Measurements from ENCODE around the gene NEBL. TPM values are rescaled to one million over a fixed set of nuclear protein-coding genes. Genes with fewer than 3 reads are reported as not detected.
"Not testable (repeated sequence)": the region's sequence is repeated elsewhere in the genome, so short reads cannot be mapped to it uniquely, and the experiment has no call there.

NEBL gene, protein sequence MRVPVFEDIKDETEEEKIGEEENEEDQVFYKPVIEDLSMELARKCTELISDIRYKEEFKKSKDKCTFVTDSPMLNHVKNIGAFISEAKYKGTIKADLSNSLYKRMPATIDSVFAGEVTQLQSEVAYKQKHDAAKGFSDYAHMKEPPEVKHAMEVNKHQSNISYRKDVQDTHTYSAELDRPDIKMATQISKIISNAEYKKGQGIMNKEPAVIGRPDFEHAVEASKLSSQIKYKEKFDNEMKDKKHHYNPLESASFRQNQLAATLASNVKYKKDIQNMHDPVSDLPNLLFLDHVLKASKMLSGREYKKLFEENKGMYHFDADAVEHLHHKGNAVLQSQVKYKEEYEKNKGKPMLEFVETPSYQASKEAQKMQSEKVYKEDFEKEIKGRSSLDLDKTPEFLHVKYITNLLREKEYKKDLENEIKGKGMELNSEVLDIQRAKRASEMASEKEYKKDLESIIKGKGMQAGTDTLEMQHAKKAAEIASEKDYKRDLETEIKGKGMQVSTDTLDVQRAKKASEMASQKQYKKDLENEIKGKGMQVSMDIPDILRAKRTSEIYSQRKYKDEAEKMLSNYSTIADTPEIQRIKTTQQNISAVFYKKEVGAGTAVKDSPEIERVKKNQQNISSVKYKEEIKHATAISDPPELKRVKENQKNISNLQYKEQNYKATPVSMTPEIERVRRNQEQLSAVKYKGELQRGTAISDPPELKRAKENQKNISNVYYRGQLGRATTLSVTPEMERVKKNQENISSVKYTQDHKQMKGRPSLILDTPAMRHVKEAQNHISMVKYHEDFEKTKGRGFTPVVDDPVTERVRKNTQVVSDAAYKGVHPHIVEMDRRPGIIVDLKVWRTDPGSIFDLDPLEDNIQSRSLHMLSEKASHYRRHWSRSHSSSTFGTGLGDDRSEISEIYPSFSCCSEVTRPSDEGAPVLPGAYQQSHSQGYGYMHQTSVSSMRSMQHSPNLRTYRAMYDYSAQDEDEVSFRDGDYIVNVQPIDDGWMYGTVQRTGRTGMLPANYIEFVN
- 37.2 TPM for total RNA-seq

DNA sequence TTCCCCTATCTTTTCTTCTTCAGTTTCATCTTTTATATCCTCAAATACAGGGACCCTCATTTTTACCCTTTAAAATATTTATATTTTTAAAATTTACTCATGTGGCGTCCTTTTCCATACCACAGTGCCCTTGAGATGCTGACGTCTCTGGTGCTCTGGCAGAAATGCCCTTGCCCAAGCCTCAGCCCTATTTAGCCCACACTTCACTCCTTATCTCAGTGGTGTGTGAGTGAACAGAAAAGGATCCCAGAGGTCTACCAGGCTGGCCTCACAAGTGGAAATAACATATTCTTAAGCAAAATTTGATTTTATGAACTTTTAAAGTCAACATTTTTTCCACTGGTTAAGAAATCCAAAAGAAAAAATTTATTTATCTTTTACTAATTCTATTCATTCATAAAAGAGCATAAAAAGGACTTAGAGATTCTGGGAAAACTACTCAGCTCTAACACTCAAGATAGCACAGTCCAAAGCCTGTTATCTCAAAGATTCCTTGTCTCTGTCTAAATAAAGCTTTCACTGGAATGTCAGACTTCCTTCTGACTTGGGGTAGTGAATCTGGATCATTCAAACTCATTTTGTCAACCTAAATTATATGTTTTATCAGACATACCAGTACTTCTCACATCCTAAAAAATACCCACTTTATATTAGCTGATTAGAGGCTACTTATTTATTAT lies at the start of gene NEBL:
Gene NEBL (minus strand): TSS at position 166 of the 680 bp plus-strand sequence. CDS start 106 bp downstream, at position 60.
- intact Hi-C loops (cut with DNase I), result no loop called here
- no peak for ATAC-seq
- DNase-seq (ENCODE audit: low spot score), result no peak

DNA sequence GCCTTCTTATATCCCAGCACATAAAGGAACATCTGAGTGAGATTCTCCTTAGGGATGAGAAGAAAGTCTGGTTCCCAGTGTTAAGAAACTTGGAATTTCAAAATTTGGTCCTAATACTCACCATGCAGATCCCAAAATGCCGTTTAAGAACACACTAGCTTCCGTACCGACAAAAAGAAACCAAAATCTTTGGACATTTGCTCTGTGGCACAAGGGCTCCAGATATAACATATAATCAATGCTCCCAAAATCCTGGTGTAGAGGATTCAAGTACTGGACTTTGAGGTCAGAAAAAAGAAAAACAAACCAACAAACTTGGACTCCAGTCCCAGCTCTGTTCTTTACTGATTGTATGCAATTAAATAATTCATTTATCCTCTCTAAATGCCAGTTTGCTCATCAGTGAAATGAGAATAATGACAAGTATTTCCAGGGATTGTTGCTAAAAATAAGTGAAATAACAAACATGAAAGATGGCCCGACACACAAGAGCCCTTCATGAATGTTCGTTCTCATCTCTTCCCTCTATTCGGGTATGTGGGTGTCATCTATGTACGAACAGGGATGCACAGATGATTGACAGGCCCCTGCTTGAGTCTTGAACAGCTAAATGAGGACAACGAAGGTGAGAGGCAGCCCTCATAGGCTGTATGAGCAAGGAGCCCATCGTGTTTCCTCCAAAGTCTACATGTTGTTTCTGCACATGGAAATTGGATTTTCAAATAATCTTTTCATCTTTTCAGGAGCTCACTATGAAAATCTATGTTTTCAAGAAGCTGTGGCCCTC lies 48.6 kb upstream of the NEBL start:
- intact Hi-C loops (cut with DNase I), result no loop called here
- no peak for DNase-seq (ENCODE audit: low spot score)
- no peak for ATAC-seq

DNA sequence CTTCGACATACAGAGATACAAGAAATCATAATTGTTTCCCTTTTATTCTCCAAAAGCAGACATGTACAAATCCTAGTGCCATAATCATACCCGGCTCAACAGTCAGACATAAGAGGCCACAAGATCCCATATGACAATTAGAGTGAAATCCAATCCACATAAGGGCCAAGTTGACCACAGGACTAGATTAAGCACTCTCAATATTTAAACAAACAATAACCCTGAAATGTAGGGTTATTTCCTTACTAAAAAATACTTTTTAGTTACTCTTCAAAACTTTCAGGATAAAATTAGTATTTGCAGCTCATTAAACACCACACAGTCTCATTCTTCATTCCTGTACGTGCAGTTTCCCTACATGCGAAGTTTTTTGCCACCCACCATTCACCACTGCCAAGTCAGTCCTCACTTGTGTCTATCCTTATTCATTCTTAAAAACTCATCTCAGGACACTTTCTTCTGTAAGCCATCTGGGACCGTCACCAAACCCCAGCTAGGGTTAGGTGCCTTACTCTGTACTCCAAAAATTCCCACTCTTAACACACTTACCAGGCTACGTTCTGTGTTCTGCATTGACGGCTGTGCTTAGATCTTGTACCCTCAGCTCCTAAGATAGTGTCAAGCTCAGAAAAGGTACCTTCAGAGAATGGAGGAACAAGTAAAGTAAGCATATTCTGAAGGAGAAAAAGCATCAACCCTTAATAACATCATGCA lies 47.8 kb upstream of the NEBL start:
- DNase-seq (ENCODE audit: low spot score) (no peak), ATAC-seq (no peak)
- intact Hi-C loops (cut with DNase I), result no loop called here

DNA sequence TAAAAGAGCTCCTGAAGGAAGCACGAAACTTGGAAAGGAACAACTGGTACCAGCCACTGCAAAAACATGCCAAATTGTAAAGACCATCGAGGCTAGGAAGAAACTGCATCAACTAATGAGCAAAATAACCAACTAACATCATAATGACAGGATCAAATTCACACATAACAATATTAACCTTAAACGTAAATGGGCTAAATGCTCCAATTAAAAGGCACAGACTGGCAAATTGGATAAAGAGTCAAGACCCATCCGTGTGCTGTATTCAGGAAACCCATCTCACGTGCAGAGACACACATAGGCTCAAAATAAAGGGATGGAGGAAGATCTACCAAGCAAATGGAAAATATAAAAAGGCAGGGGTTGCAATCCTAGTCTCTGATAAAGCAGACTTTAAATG lies 42.3 kb upstream of the NEBL start:
- ATAC-seq; intact Hi-C loops (cut with DNase I); DNase-seq (ENCODE audit: low spot score): not testable (repeated sequence)

DNA sequence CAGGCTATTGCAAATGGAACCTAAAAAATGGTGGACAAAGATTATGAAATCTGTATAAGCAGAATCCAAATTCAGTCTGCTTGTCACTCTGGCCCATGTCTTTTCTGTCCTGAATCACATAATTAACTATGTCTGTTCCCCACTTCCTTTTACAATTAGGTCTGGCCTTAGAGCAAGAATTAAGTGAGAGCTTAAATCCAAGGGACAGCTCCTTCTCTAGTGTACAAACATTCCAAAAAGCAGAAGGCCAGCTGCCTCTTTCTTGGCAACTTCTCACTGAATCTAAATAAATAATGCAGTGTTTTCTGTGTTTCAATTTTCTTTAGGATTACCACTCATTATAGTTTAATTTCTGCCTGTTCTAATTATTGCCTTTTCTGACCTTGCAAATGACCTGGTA lies 39.3 kb upstream of the NEBL start:
- intact Hi-C loops (cut with DNase I), result no loop called here
- no peak for ATAC-seq
- no peak for DNase-seq (ENCODE audit: low spot score)

DNA sequence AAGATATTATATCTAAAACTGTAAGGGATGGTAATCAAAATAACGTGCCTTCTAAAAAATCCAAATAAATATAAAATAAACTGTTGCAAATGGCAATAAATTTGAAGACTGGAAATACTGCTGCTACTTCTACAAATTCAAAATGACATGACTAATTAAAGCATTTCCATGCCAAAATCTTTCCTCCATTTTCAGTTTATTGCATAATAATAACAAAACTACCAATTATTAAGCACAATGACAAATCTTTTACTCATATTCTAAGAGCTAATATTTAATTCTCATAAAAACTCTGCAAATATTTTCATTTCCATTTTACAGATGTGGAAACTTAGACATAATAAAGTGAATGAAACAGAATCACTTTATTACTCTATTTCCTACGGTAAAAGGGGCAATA lies 38.8 kb upstream of the NEBL start:
- DNase-seq (ENCODE audit: low spot score) (no peak), ATAC-seq (no peak)
- intact Hi-C loops (cut with DNase I), result no loop called here

DNA sequence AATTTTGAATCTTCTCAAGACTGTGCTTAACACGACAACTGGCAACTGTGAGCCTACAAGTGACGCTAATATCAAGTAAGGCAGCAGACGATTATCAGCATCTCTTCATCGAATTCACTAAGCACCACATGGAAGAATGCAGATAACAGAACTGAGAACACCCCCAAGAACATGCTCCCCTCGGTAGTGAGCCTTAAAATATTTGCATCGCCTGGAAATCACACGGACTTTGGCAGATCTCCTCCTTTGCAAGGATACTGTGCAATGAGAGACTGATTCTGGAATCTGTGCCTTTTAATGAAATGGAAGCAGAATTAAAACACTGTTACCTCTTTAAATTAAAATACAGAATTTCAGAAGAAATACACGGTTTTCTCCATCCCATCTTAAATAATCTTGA lies 38.2 kb upstream of the NEBL start:
- DNase-seq (ENCODE audit: low spot score), result no peak
- ATAC-seq, result no peak
- intact Hi-C loops (cut with DNase I), result no loop called here

DNA sequence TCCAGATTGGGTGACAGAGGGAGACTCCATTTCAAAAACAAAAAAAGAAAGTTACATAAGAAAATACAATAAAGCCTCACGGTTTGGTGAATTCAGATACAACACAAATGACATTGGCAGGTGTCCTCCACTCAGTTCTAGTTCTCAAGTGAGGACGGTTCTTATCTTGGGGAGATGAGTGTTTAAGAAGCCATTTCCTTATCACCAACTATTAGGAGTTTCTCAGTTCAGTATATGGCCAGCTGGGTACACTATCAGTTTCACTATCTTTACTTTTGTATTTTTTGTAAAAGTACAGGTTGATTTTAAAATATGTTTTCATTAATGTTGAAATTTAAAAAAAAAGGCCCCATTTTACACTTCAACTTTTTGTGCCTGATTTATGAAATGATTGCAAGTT lies 36.6 kb upstream of the NEBL start:
- intact Hi-C loops (cut with DNase I), result no loop called here
- ATAC-seq (no peak), DNase-seq (ENCODE audit: low spot score) (no peak)

DNA sequence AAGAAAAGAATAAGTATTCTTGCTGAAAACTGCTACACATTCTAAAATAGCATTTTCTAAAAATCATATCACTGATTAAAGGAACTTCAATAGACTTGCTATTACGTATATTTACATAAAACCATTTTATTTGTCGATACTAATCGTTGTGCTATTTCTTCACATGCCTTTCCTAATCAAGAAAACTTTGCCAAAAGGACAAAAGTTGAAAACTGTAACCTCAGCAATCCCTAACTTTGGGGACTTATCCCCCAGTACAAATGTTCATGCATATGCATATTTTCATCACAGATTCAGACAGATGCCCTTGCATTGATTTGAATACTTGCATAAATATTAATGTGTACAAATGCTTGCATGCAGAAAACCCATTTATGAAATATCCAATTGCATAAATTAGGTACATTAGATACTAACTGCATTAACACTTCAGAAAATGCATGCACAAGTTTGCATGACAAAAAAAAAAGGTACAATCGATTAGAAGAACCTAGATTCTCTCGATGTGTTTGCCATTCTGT lies 35.6 kb upstream of the NEBL start:
- DNase-seq (ENCODE audit: low spot score) (no peak), ATAC-seq (no peak)
- intact Hi-C loops (cut with DNase I), result no loop called here

DNA sequence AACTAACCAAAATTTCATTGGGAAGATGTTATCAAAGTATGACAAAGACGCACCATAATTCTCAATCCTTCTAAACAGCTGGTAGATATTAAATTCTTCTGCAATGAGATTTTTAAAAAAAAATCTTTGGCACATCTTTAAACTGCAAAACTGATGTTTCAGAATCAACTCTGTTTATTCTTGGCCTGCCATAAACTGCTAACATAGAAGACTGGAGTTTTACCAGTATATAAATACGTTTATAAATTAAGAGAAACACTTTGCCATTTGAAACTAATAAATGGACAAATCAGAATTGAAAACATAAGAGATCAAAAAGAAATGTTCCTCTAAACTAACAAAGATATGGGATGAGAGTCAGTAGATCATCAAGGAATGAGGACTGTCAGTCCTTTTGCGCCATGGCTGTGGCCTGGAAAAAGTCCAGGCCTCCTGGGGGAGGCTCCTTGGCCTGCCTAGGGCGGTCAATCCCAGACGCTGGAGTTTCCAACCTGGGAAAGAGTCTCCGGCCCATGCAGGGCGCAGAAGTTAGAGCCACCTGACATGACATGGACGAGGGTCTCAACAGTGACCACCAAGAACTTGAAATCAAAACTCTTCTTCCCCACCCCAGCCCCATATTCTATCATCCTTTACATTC lies 34.2 kb upstream of the NEBL start:
- DNase-seq (ENCODE audit: low spot score) (no peak), ATAC-seq (no peak)
- intact Hi-C loops (cut with DNase I), result no loop called here

DNA sequence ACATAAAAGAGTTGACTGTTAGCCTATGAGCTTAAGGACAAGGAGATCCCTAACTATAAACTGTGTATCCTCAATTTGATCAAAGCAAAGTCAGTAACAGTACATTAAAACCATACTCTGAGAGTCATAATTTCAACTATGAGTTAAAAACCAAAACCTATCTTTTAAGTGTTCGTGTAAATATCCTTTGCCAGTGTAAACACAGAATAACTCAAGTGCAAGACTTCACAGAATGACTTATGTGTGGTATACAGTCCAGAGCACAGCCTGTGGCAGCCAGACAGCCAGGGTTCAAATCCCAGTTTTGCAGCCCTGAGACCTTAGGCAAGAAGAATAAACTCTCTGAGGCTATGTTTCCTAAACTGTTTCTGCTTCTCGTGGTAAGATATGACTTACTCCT lies 30.3 kb upstream of the NEBL start:
- intact Hi-C loops (cut with DNase I), result no loop called here
- ATAC-seq, result no peak
- no peak for DNase-seq (ENCODE audit: low spot score)

DNA sequence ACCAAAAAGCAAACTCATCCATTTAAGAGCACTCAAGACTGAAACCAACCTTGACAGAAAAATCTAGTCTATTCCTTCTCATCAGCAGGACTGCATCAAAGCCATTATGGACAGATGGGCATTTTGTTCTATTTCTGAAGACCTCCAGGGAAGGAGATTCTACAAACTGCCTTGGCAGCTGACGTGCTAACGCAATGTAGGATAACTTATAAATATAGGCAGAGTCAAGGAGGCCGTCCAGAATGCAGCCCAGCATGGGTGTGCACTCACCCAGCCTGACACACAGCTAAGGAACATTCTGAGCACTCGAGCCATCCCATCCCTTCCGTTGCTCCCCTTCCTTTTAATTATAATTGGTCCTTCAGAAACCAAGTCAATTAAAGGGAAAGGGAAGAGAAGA lies 25.3 kb upstream of the NEBL start:
- DNase-seq (ENCODE audit: low spot score) (no peak), ATAC-seq (no peak)
- intact Hi-C loops (cut with DNase I), result no loop called here

DNA sequence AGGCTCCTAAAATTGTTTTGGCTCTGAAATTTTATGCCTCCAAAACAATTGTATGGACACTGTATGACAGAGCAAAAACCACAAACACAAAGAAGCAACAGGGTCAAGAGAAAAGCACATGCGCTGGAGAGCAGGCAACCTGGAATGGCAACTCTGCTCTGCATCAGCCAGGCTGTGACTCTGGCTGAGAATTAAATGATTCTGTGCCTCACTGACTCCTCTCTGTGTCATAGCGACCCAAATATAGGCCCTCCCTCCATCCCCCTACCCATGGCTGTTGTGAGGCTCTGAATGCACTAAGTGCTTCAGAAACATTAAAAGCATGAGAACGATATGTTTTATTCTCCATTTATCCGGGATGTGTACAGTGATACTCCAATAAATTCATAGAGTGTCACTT lies 24.9 kb upstream of the NEBL start:
- intact Hi-C loops (cut with DNase I), result no loop called here
- DNase-seq (ENCODE audit: low spot score) (no peak), ATAC-seq (no peak)

DNA sequence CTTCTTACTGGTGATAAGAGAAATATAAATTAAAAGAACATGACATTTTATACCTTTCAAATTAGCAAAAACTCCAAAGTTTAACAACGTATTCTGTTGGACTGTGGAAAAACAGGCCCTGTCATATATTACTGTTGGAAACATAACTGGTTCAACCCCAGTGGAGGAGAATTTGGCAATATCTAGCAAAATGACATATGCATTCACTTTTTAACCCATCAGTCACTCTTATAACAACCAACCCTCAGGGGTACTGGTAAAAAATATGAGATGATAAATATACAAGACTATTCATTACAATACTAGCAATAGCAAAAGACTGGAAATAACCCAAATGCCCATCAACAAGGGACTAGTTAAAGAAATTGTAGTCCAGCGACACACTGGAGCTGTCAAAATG lies 22.9 kb upstream of the NEBL start:
- ATAC-seq (no peak), DNase-seq (ENCODE audit: low spot score) (no peak)
- intact Hi-C loops (cut with DNase I), result no loop called here

DNA sequence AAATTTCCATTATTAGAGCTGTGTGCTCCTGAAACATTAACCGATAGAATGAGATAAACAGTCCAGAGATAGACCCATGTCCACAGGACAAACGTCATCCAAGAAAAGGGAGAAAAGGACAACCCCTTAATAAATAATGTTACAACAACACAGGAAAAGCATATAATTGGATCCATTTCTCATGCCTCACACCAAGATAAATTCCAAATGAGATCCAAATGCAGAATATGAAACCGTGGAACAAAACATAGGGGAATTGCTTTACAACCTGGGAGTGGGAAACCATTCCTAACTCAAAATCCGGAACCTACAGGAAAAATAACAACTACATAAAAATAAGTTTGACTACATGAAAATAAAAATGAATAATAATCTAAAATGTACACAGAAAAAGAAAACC lies 22.4 kb upstream of the NEBL start:
- intact Hi-C loops (cut with DNase I), result no loop called here
- ATAC-seq (no peak), DNase-seq (ENCODE audit: low spot score) (no peak)

DNA sequence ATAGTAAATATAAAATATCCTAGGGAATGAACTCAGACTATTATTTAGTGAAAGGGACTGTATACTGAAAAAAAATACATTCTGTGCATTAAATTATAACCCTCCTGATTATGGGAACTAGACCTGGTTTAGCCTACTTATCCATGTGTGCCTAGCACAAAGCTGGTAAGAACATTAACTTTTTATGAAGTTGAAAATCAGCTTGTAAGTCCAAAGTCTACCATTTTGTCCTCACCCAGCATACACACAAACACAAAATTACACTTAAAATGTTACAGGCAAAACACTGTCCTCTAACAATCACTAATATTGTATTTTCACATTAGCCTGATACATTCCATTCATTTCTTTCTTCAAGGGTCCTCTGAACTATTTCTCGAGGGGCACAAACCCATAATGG lies 19.9 kb upstream of the NEBL start:
- ATAC-seq, result no peak
- no peak for DNase-seq (ENCODE audit: low spot score)
- intact Hi-C loops (cut with DNase I), result no loop called here

DNA sequence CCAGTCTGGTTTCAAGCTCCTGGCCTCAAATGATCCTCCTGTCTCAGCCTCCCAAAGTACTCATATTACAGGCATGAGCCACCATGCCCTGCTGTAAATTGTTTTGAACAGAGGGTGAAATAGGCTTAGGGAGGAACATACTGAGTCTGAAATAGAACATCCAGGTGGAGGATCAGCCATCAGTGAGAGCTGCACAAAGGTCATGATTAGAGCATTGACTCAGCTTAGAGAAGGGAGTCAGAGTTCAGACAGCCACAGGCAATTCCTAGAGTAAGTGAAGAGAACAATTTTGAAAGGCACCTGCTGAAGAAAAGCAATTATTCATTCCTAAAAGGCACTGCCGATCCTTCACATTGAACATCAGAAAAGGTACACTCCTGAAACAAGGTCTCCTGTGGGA lies 15.9 kb upstream of the NEBL start:
- intact Hi-C loops (cut with DNase I), result no loop called here
- DNase-seq (ENCODE audit: low spot score) (no peak), ATAC-seq (no peak)

DNA sequence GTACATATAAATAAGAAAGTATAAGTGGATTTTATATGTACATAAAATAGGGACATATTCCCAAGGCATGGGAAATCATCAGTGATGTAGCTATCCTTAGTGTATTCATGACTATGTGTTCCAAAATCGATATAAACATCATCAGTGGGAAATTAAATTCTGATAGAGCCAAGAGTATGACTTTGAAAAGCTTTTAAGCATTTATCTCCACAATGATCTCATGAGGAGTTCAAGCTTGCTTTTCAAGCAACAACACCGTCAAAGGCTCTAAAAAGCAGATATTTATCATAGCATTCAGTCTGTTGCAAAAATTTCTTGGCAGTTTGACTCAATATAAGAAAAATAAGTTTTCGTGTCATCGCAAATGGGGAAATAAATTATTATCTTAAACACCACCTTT lies 14.5 kb upstream of the NEBL start:
- no peak for DNase-seq (ENCODE audit: low spot score)
- ATAC-seq, result no peak
- intact Hi-C loops (cut with DNase I), result no loop called here
